GM19035 (cell line): Measurements from ENCODE around the gene E2F4.
A peak's percentile ranks its signal among the peaks of the same experiment; 100 is the strongest.

ENCODE experiments used
- ATAC-seq: cut with Tn5 transposase; IDR thresholded peaks from one replicate; pipeline ENCODE4 v1.9.1; 2021; ENCODE audit not compliant: unreplicated experiment

Gene E2F4

GRCh38 chr16:67230809-67231660 lies 39.1 kb downstream of the E2F4 start:
- no peak for ATAC-seq

- ATAC-seq = no peak
Observed at GRCh38 chr16:67233596-67233995, 41.6 kb downstream of the E2F4 start.

GRCh38 chr16:67234180-67234597 lies 42.2 kb downstream of the E2F4 start:
- no peak for ATAC-seq

- no peak for ATAC-seq
Observed at GRCh38 chr16:67235816-67236562, 44.0 kb downstream of the E2F4 start.

- ATAC-seq = no peak
Observed at GRCh38 chr16:67236563-67237395, 44.8 kb downstream of the E2F4 start.

GRCh38 chr16:67237396-67238277 lies 45.7 kb downstream of the E2F4 start:
- no peak for ATAC-seq

GRCh38 chr16:67238278-67238575 lies 46.3 kb downstream of the E2F4 start:
- ATAC-seq = no peak

- ATAC-seq = no peak
Observed at GRCh38 chr16:67238806-67239470, 47.0 kb downstream of the E2F4 start.

GRCh38 chr16:67240506-67240905 lies 48.6 kb downstream of the E2F4 start:
- no peak for ATAC-seq

- no peak for ATAC-seq
Observed at GRCh38 chr16:67241008-67241900, 49.3 kb downstream of the E2F4 start.

- no peak for ATAC-seq
Observed at GRCh38 chr16:67242138-67242730, 50.3 kb downstream of the E2F4 start.

GRCh38 chr16:67243481-67243880 lies 51.5 kb downstream of the E2F4 start:
- no peak for ATAC-seq

- ATAC-seq = peak; percentile 52
Observed at GRCh38 chr16:67244387-67245185, 52.6 kb downstream of the E2F4 start.

GRCh38 chr16:67245186-67245585 lies 53.2 kb downstream of the E2F4 start:
- ATAC-seq = no peak

GRCh38 chr16:67245674-67246080 lies 53.7 kb downstream of the E2F4 start:
- no peak for ATAC-seq

- peak; percentile 22 for ATAC-seq
Observed at GRCh38 chr16:67246081-67246755, 54.3 kb downstream of the E2F4 start.

- ATAC-seq = peak; percentile 14
Observed at GRCh38 chr16:67246756-67247191, 54.8 kb downstream of the E2F4 start.
